H1 (cell line): ENCODE measurements around the gene MEGF11. TPM values are rescaled to one million over a fixed set of nuclear protein-coding genes. Genes with fewer than 3 reads are reported as not detected.
"Not testable (repeated sequence)": the region's sequence is repeated elsewhere in the genome, so short reads cannot be mapped to it uniquely, and the experiment has no call there.

Source experiments
- CTCF ChIA-PET: fragments of 300-600 bp; sonication (Branson Sonifier 250); formaldehyde crosslinking; loops from one replicate; lab custom pipeline; 2021; ENCODE audit not compliant: partially characterized antibody; lab: Charles Lee
- POLR2A ChIA-PET: fragments of 300-600 bp; sonication (Branson Sonifier 250); formaldehyde crosslinking; loops from one replicate; lab custom pipeline; 2021; ENCODE audit warnings: inconsistent platforms; ENCODE audit not compliant: partially characterized antibody; lab: Charles Lee
- DNase-seq, 2 experiments: peaks; one replicate each; pipeline versions ENCODE4 v3.0.0 to v3.0.0-alpha.2; 2010 to 2022; ENCODE audit warnings: low spot score in 2 of 2, low read depth in 1 of 2, mixed read lengths in 1 of 2
- FAIRE-seq: peaks from 2 replicates; lab custom pipeline; 2011; peaks lifted over from hg19 to GRCh38; lab: Jason Lieb, UNC
- H2AFZ ChIP-seq: 2 replicates; pipeline ENCODE4 v1.8.1; 2012; ENCODE audit warnings: low read length, inconsistent platforms
- H2AK5ac ChIP-seq: 2 replicates; pipeline ENCODE4 v1.6.1; 2013; ENCODE audit warnings: low read depth, low read length
- H2BK120ac ChIP-seq: replicated peaks from 2 replicates; pipeline ENCODE3; 2013; ENCODE audit warnings: low read depth, low read length, inconsistent platforms
- H2BK12ac ChIP-seq: 2 replicates; pipeline ENCODE4 v1.6.1; 2013; ENCODE audit warnings: low read depth, low read length
- H2BK15ac ChIP-seq: 2 replicates; pipeline ENCODE4 v1.6.1; 2013; ENCODE audit warnings: low read length
- H2BK20ac ChIP-seq: 2 replicates; pipeline ENCODE4 v1.6.1; 2013; ENCODE audit warnings: low read length
- H2BK5ac ChIP-seq: 2 replicates; pipeline ENCODE4 v1.6.1; 2013; ENCODE audit warnings: low read depth, low read length
- H3K14ac ChIP-seq: 2 replicates; pipeline ENCODE4 v1.6.1; 2013; ENCODE audit warnings: inconsistent platforms; ENCODE audit not compliant: insufficient read length
- H3K18ac ChIP-seq: 2 replicates; pipeline ENCODE4 v1.6.1; 2013; ENCODE audit warnings: low read length; ENCODE audit errors: extremely low read depth
- H3K23ac ChIP-seq: 2 replicates; pipeline ENCODE4 v1.6.1; 2013; ENCODE audit warnings: inconsistent platforms; ENCODE audit not compliant: insufficient read length
- H3K23me2 ChIP-seq: 2 replicates; pipeline ENCODE4 v1.6.1; 2013; ENCODE audit warnings: low read depth, low read length
- H3K27ac ChIP-seq: 2 replicates; pipeline ENCODE4 v1.6.1; 2011; ENCODE audit warnings: low read depth, low read length, inconsistent platforms
- H3K27me3 ChIP-seq, 4 experiments: replicated peaks in 1 of 4; 1 replicate in 1 of 4; 2 replicates in 3 of 4; pipeline versions ENCODE4 v1.6.1 to v1.8.1; 2011 to 2013; ENCODE audit warnings: low read length in 3 of 4, mild to moderate bottlenecking in 3 of 4, inconsistent platforms in 2 of 4, mixed read lengths in 2 of 4, moderate library complexity in 1 of 4; ENCODE audit not compliant: control insufficient read depth in 3 of 4, insufficient read depth in 3 of 4; ENCODE audit errors: extremely low read depth in 1 of 4
- H3K36me3 ChIP-seq, 4 experiments: 2 replicates each; pipeline versions ENCODE4 v1.6.1 to v1.8.1; 2011 to 2013; ENCODE audit warnings: mild to moderate bottlenecking in 4 of 4, low read length in 3 of 4, moderate library complexity in 2 of 4, control low read depth in 1 of 4, inconsistent platforms in 1 of 4; ENCODE audit not compliant: insufficient read depth in 4 of 4, control insufficient read depth in 2 of 4
- H3K4ac ChIP-seq: replicated peaks from 2 replicates; pipeline ENCODE3; 2013; ENCODE audit warnings: low read length, low read depth, mixed read lengths, inconsistent platforms; ENCODE audit not compliant: insufficient read length
- H3K4me1 ChIP-seq, 4 experiments: replicated peaks in 1 of 4; 1 replicate in 1 of 4; 2 replicates in 3 of 4; pipeline versions ENCODE4 v1.6.1 to v1.8.1; 2011 to 2013; ENCODE audit warnings: low read length in 3 of 4, inconsistent platforms in 2 of 4, mixed read lengths in 1 of 4; ENCODE audit not compliant: insufficient read depth in 4 of 4, control insufficient read depth in 3 of 4
- H3K4me2 ChIP-seq, 2 experiments: 2 replicates each; pipeline versions ENCODE4 v1.6.1 to v1.8.1; 2011 to 2013; ENCODE audit warnings: low read depth in 2 of 2, low read length in 2 of 2, control low read depth in 1 of 2, inconsistent platforms in 1 of 2, mild to moderate bottlenecking in 1 of 2; ENCODE audit not compliant: insufficient read depth in 1 of 2
- H3K4me3 ChIP-seq, 4 experiments: fragments of 200-600, 300-600 bp in 1 of 4; sonication (generic), shearing (Covaris generic), sonication (Bioruptor Twin) in 1 of 4; 2 replicates each; pipeline versions ENCODE4 v1.5.1 to v1.8.1; 2011 to 2016; ENCODE audit warnings: low read length in 4 of 4, low read depth in 3 of 4, control low read depth in 2 of 4, inconsistent platforms in 2 of 4, mild to moderate bottlenecking in 2 of 4, mixed read lengths in 1 of 4, moderate library complexity in 1 of 4; ENCODE audit not compliant: insufficient read depth in 2 of 4; ENCODE audit errors: extremely low read depth in 1 of 4
- H3K56ac ChIP-seq: replicated peaks from 2 replicates; pipeline ENCODE3; 2013; ENCODE audit warnings: low read depth, mild to moderate bottlenecking, mixed read lengths, low read length, inconsistent platforms; ENCODE audit not compliant: insufficient read length
- H3K79me1 ChIP-seq: 2 replicates; pipeline ENCODE4 v1.6.1; 2013; ENCODE audit warnings: low read depth, low read length, control low read depth
- H3K79me2 ChIP-seq, 2 experiments: 2 replicates each; pipeline versions ENCODE4 v1.6.1 to v1.8.1; 2012 to 2013; ENCODE audit warnings: low read length in 2 of 2, mild to moderate bottlenecking in 2 of 2, inconsistent platforms in 1 of 2; ENCODE audit not compliant: insufficient read depth in 2 of 2, control insufficient read depth in 1 of 2
- H3K9ac ChIP-seq, 4 experiments: replicated peaks in 1 of 4; 1 replicate in 1 of 4; 2 replicates in 3 of 4; pipeline versions ENCODE4 v1.6.1 to v1.8.1; 2011 to 2013; ENCODE audit warnings: low read depth in 3 of 4, low read length in 3 of 4, control low read depth in 2 of 4, mild to moderate bottlenecking in 2 of 4, moderate library complexity in 2 of 4, inconsistent platforms in 1 of 4; ENCODE audit errors: extremely low read depth in 1 of 4
- H3K9me3 ChIP-seq, 2 experiments: 2 replicates each; pipeline versions ENCODE4 v1.6.1 to v1.8.1; 2012 to 2013; ENCODE audit warnings: mild to moderate bottlenecking in 2 of 2, moderate library complexity in 2 of 2, control low read depth in 1 of 2, inconsistent platforms in 1 of 2, low read depth in 1 of 2, low read length in 1 of 2, mixed read lengths in 1 of 2; ENCODE audit not compliant: insufficient read depth in 2 of 2
- H4K20me1 ChIP-seq, 2 experiments: replicated peaks in 1 of 2; 2 replicates each; pipeline versions ENCODE3 to v1.8.1; 2011 to 2013; ENCODE audit warnings: inconsistent platforms in 2 of 2, low read length in 2 of 2, mild to moderate bottlenecking in 1 of 2; ENCODE audit not compliant: insufficient read depth in 2 of 2, control insufficient read depth in 1 of 2
- H4K5ac ChIP-seq: 2 replicates; pipeline ENCODE4 v1.6.1; 2013; ENCODE audit warnings: low read length, low read depth, mixed read lengths, inconsistent platforms; ENCODE audit not compliant: insufficient read length
- H4K8ac ChIP-seq: 2 replicates; pipeline ENCODE4 v1.8.0; 2013; ENCODE audit warnings: mild to moderate bottlenecking, moderate library complexity, low read length, inconsistent platforms; ENCODE audit not compliant: insufficient read depth; ENCODE audit errors: extremely low read depth
- H4K91ac ChIP-seq: replicated peaks from 2 replicates; pipeline ENCODE3; 2013; ENCODE audit warnings: low read length, mixed read lengths, inconsistent platforms; ENCODE audit not compliant: insufficient read length
- WGBS, 2 experiments: shearing (Covaris generic) in 1 of 2; methylation state at CpG; one replicate each; pipeline versions ENCODE4 v1.1.6 to v1.1.7; 2013 to 2015; ENCODE audit warnings: low lambda C conversion rate in 2 of 2, mixed read lengths in 2 of 2, inconsistent platforms in 1 of 2, low coverage in 1 of 2, missing lambda C conversion rate in 1 of 2; ENCODE audit not compliant: insufficient replicate concordance in 2 of 2, insufficient coverage in 1 of 2, insufficient read length in 1 of 2; ENCODE audit errors: extremely low coverage in 1 of 2, missing lambda C conversion rate in 1 of 2; 5-methylcytosine and 5-hydroxymethylcytosine counted together
- polyA plus RNA-seq, 7 experiments: library from polyadenylated mRNA; depleted of rRNA in 3 of 7; stranded (reverse) in 5 of 7; unstranded in 2 of 7; fragments of >200 nt in 5 of 7; fragments of 200-250 nt in 2 of 7; gene quantifications; 1 replicate in 5 of 7; 2 replicates in 1 of 7; 4 replicates in 1 of 7; pipeline versions ENCODE4 v1.2.1 to v1.2.3, GENCODE V29; 2011 to 2013; ENCODE audit warnings: missing spikeins in 2 of 7, mixed read lengths in 2 of 7
- total RNA-seq: library from RNA; stranded (reverse); fragmentation: NEBNext Ultra II Directional; extraction: Animal tissue kit (Norgen Biotek cat#: 25700); gene quantifications from 2 replicates; pipeline ENCODE4 v1.2.1, GENCODE V29; 2021

The MEGF11 gene
- total and polyA plus RNA-seq, 2 of the 8 experiments (the other 6 are each of a cell fraction or from before 2014, with no cell fraction given), result 4.4 to 4.8 TPM

GRCh38 chr15:66003129-66003528, 250.4 kb downstream of the MEGF11 start:
- H3K18ac ChIP-seq, H3K9me3 ChIP-seq, H2BK15ac ChIP-seq, H2BK120ac ChIP-seq, H3K4me3 ChIP-seq, POLR2A ChIA-PET, H2BK20ac ChIP-seq, H3K79me1 ChIP-seq, H2AK5ac ChIP-seq, H3K27me3 ChIP-seq, H4K5ac ChIP-seq, H3K14ac ChIP-seq, H2BK12ac ChIP-seq, H4K8ac ChIP-seq, H2BK5ac ChIP-seq, H3K56ac ChIP-seq, H3K4me2 ChIP-seq, H3K4ac ChIP-seq, H4K91ac ChIP-seq, FAIRE-seq, H3K36me3 ChIP-seq, DNase-seq, H3K9ac ChIP-seq, H3K27ac ChIP-seq, H3K23me2 ChIP-seq, H2AFZ ChIP-seq, H3K79me2 ChIP-seq, H4K20me1 ChIP-seq, H3K23ac ChIP-seq: not testable (repeated sequence)
- 88% methylated on average over 4 of the region's 4 CpGs; no CpG with 5 or more reads in 1 of the 2 experiments for WGBS, 2 experiments
- peaks cover 0 to 12% (median 2%) of the 10 kb centered on the region in 4 experiments; a peak in 3 of 7 replicates for H3K4me1 ChIP-seq
- CTCF ChIA-PET, result interaction anchor here (1.4 to 1.9 kb wide), 2 partner anchors 11 to 20 kb away, joined by 4 read pairs; no protein-coding TSS in a partner anchor
